C4-2B (cell line): Measurements from ENCODE around the gene CHCHD1.
A peak's percentile ranks its signal among the peaks of the same experiment; 100 is the strongest.

Source experiments
- H3K27ac ChIP-seq: fragments of 450-650 bp; 2 replicates; pipeline ENCODE4 v1.5.1; 2017
- CTCF ChIP-seq: fragments of 450-650 bp; conservative IDR thresholded peaks from 2 replicates; pipeline ENCODE4 v1.5.1; 2017; ENCODE audit warnings: mild to moderate bottlenecking
- ZFX ChIP-seq: fragments of 450-650 bp; IDR thresholded peaks from 2 replicates; pipeline ENCODE4 v1.6.1; 2017

Gene CHCHD1

DNA sequence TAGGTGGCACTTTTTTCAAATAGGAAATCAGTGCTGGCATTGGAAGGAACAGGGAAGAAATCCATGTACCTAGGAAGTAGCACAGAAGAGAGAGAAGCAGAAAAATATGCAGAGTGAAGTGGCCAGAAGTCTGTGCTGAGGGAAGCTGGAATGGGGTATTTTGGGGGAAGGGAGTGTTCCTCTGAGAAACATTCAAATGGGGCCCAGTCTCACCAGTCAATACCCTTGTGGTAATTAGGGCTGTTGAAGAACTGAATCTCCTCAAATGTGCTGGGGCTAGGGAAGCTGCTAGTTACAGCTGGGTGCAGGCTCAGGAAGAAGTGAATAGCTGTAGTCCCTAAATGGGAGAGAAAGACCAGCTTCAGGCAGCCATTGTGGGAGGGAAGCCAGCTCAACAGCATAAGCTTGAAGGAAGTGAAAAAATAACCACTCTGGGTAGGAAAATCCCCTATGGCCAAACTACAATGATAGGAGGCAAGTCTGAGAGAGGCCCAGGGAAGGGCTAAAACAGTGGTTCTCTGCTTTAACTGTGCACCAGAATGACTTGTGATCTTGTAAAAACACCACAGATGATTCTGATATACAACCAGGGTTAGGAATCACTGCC, 21.9 kb downstream of the CHCHD1 start:
- TF ChIP-seq ZFX = no peak
- no peak for TF ChIP-seq CTCF
- H3K27ac ChIP-seq = peak overlapping the region; percentile 63; the same call in 1 of the 2 replicates

GRCh38 chr10:73806176-73806950, 24.5 kb downstream of the CHCHD1 start:
- H3K27ac ChIP-seq = no peak overlapping the region
- TF ChIP-seq CTCF (no peak), ZFX (no peak)

DNA sequence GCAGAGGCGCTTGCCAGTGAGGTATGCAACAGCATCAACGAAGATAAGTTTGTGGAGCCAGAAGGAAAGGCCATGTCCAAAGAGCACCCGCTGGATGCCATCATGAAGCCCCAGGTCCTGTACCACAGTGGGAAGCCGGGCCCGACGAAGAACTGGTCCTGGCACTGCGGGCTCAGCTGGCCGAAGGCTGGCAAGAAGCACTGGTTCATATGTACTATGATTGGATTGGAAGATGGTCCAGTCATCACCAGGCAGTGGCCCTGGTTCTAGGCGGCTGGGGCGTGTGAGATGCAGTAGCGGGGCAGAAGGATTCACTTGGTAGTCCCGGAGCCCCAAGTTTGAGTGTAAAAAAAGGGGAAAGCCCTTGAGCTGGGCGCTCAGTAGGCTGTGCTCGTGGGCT, 25.6 kb downstream of the CHCHD1 start:
- no peak overlapping the region for H3K27ac ChIP-seq
- TF ChIP-seq CTCF (no peak), ZFX (no peak)

- TF ChIP-seq ZFX (no peak), CTCF (no peak)
- no peak overlapping the region for H3K27ac ChIP-seq
These were observed 26.4 kb downstream of the CHCHD1 start for GRCh38 chr10:73808021-73808815.

DNA sequence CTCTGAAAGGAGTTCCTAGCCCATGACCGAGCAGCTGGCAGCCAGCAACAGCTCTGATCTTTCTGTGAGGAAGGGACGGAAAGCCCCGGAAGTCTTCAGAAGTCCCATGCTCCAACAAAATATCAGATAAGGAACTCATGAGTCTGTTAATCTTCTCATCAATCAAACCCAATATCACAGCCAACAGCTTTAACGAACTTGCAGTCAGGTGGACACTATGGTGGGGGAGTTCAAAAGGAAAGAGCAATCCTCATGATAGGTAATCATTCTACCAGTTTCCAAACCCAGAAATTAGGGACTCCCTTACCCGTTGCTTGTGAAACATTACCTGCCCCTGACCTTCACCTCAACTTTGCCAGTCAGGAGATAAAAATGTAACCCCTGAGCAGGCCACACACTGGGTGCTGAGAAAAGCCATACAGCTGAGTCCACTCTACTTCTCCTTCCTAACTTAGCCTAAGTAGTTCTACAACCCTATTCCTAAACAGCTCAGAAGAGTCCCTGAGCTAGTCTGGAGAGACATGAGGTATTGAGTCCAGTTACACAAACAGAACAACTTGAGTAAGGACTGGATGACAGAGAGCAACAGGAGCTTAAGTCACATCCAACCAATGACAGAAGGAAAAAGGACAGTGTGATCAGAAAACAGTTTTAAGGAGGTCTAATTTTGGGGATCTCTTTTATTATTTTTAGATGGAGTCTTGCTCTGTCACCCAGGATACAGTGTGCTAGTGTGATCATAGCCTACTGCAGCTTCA, 27.4 kb downstream of the CHCHD1 start:
- H3K27ac ChIP-seq = no peak overlapping the region
- TF ChIP-seq CTCF (no peak), ZFX (no peak)

- TF ChIP-seq CTCF = no peak
- no peak for TF ChIP-seq ZFX
- H3K27ac ChIP-seq = peak overlapping the region; percentile 83
These were observed 28.5 kb downstream of the CHCHD1 start for GRCh38 chr10:73810358-73810734.
